ENCODE results near the gene LRRC8E. TPM values are rescaled to one million over a fixed set of nuclear protein-coding genes. Genes with fewer than 3 reads are reported as not detected.

The LRRC8E gene
- total RNA-seq, 1 experiment from 2014 or later: 10.3 TPM

GRCh38 chr19:7874897-7875273 lies 13.4 kb upstream of the LRRC8E start:
- H3K4me3 Mint-ChIP-seq (ENCODE audit: unreplicated experiment): no peak overlapping the region
- CTCF ChIA-PET: no interaction called here
- POLR2A ChIA-PET: interaction anchor here (0.6 to 1.7 kb wide), 2 partner anchors 27 to 29 kb away, joined by 3 to 4 read pairs; partner anchors contain the start of gene MAP2K7
- no peaks in the 10 kb centered on the region for H3K9me3 Mint-ChIP-seq (ENCODE audit: unreplicated experiment)
- peaks cover 23% of the 10 kb centered on the region for H3K4me1 Mint-ChIP-seq (ENCODE audit: insufficient read depth, unreplicated experiment)
- H3K36me3 Mint-ChIP-seq (ENCODE audit: insufficient read depth, unreplicated experiment): peaks cover 4% of the 10 kb centered on the region
- intact Hi-C loops (cut with micrococcal nuclease): no loop called here
- no peak overlapping the region for H3K27ac Mint-ChIP-seq (ENCODE audit: low read depth, unreplicated experiment)
- no peak for TF ChIP-seq CTCF (IDR thresholded peaks at IDR 0.05; ENCODE audit: unreplicated experiment)
- no peak for DNase-seq (ENCODE audit: unreplicated experiment)
- no TSS peak for BruUV-seq (replicated peaks)
- H3K27me3 Mint-ChIP-seq (ENCODE audit: insufficient read depth, unreplicated experiment): no peaks in the 10 kb centered on the region

- no peak overlapping the region for H3K27ac Mint-ChIP-seq (ENCODE audit: low read depth, unreplicated experiment)
- POLR2A ChIA-PET: interaction anchor here (0.5 to 2.1 kb wide), 4 partner anchors 9 to 497 kb away, joined by 3 to 9 read pairs (median 4); partner anchors contain the start of genes LRRC8E and MAP2K7
- no peaks in the 10 kb centered on the region for H3K9me3 Mint-ChIP-seq (ENCODE audit: unreplicated experiment)
- CTCF ChIA-PET: interaction anchor here (0.6 to 1.3 kb wide), 2 partner anchors 9 to 220 kb away, joined by 3 to 5 read pairs; no protein-coding TSS in a partner anchor
- no peak overlapping the region for H3K4me3 Mint-ChIP-seq (ENCODE audit: unreplicated experiment)
- no peak for TF ChIP-seq CTCF (IDR thresholded peaks at IDR 0.05; ENCODE audit: unreplicated experiment)
- BruUV-seq (replicated peaks): no TSS peak
- no peaks in the 10 kb centered on the region for H3K27me3 Mint-ChIP-seq (ENCODE audit: insufficient read depth, unreplicated experiment)
- intact Hi-C loops (cut with micrococcal nuclease): no loop called here
- H3K36me3 Mint-ChIP-seq (ENCODE audit: insufficient read depth, unreplicated experiment): no peaks in the 10 kb centered on the region
- no peak for DNase-seq (ENCODE audit: unreplicated experiment)
- H3K4me1 Mint-ChIP-seq (ENCODE audit: insufficient read depth, unreplicated experiment): peaks cover 4% of the 10 kb centered on the region
Observed at GRCh38 chr19:7877249-7877836, 11.0 kb upstream of the LRRC8E start.

GRCh38 chr19:7879111-7879807 lies 9.1 kb upstream of the LRRC8E start:
- intact Hi-C loops (cut with micrococcal nuclease): no loop called here
- H3K9me3 Mint-ChIP-seq (ENCODE audit: unreplicated experiment): no peaks in the 10 kb centered on the region
- H3K36me3 Mint-ChIP-seq (ENCODE audit: insufficient read depth, unreplicated experiment): no peaks in the 10 kb centered on the region
- DNase-seq (ENCODE audit: unreplicated experiment): no peak
- no peak overlapping the region for H3K4me3 Mint-ChIP-seq (ENCODE audit: unreplicated experiment)
- POLR2A ChIA-PET: interaction anchor here (0.6 to 1.2 kb wide), 3 partner anchors 17 to 24 kb away, joined by 3 to 5 read pairs (median 3); partner anchors contain the start of gene MAP2K7
- H3K27me3 Mint-ChIP-seq (ENCODE audit: insufficient read depth, unreplicated experiment): no peaks in the 10 kb centered on the region
- CTCF ChIA-PET: interaction anchor here (0.6 kb wide), 2 partner anchors 91 to 215 kb away, joined by 3 read pairs; no protein-coding TSS in a partner anchor
- no TSS peak for BruUV-seq (replicated peaks)
- TF ChIP-seq CTCF (IDR thresholded peaks at IDR 0.05; ENCODE audit: unreplicated experiment): no peak
- peaks cover 9% of the 10 kb centered on the region for H3K4me1 Mint-ChIP-seq (ENCODE audit: insufficient read depth, unreplicated experiment)
- H3K27ac Mint-ChIP-seq (ENCODE audit: low read depth, unreplicated experiment): no peak overlapping the region

- CTCF ChIA-PET: no interaction called here
- no peaks in the 10 kb centered on the region for H3K27me3 Mint-ChIP-seq (ENCODE audit: insufficient read depth, unreplicated experiment)
- no peaks in the 10 kb centered on the region for H3K9me3 Mint-ChIP-seq (ENCODE audit: unreplicated experiment)
Observed at GRCh38 chr19:7879836-7880235, 8.5 kb upstream of the LRRC8E start.

More at GRCh38 chr19:7879836-7880235, 8.5 kb upstream of the LRRC8E start:
- H3K27ac Mint-ChIP-seq (ENCODE audit: low read depth, unreplicated experiment): no peak overlapping the region
- H3K4me1 Mint-ChIP-seq (ENCODE audit: insufficient read depth, unreplicated experiment): peaks cover 10% of the 10 kb centered on the region
- no peak overlapping the region for H3K4me3 Mint-ChIP-seq (ENCODE audit: unreplicated experiment)
- TF ChIP-seq CTCF (IDR thresholded peaks at IDR 0.05; ENCODE audit: unreplicated experiment): no peak
- POLR2A ChIA-PET: interaction anchor here (1.2 kb wide), 1 partner anchor 24 kb away, joined by 3 read pairs; the partner anchor contains the start of gene MAP2K7
- no TSS peak for BruUV-seq (replicated peaks)
- intact Hi-C loops (cut with micrococcal nuclease): no loop called here
- H3K36me3 Mint-ChIP-seq (ENCODE audit: insufficient read depth, unreplicated experiment): no peaks in the 10 kb centered on the region
- no peak for DNase-seq (ENCODE audit: unreplicated experiment)

Measured in MCF 10A (cell line).